Measurements from ENCODE around the gene ACSF3.

Gene ACSF3

DNA sequence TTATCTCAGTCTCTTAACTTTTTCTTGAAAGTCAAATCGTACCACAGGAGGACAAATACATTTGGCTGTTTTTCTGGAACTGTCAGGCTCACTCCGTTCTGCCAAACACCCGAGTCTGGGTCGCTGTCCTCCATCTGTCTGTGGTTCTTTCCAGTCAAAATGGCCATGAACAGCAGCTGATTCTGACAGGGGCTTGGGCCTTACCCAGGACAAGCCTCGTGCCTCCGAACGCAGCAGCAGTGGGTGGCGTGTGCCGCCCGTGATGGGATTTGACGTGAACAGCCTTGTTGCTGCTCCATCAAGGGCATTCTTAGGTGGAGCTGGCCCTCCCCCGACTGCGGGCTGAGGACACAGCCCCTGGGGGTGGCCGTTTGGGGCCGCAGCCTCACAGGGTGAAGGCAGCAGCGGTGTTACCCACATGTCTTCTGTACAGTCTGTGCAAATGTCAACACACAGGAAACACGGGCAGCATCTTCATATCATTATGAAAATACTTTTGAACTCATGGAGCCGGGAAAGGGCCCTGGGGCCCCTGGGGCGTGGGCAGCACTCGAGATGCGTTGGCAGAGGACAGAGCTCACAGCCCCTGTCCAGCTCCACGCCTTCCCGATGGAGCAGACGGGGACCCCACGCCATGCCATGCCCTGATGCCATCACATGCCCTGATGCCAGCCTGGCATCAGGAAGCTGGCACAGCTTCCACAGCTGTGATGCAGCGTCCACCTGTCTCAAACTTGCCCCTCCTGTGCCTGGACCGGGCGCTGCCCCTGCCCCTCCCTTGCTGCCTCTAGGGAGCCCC lies 8.6 kb upstream of the ACSF3 start:
- no peak for TF ChIP-seq CTCF (IDR thresholded peaks at IDR 0.05; ENCODE audit: insufficient read depth, low read length, poor library complexity, severe bottlenecking)
- DNase-seq (ENCODE audit: extremely low read depth, insufficient read length), result no peak
- H3K36me3 ChIP-seq (ENCODE audit: control insufficient read depth, insufficient read depth, low read length), result no peaks in the 10 kb centered on the region
- no peak overlapping the region for H3K4me3 ChIP-seq (replicated peaks; ENCODE audit: low read depth, low read length)
- H3K27me3 ChIP-seq (replicated peaks; ENCODE audit: control insufficient read depth, insufficient read depth, low read length), result peaks cover 1% of the 10 kb centered on the region; the same call in 1 of the 2 replicates

DNA sequence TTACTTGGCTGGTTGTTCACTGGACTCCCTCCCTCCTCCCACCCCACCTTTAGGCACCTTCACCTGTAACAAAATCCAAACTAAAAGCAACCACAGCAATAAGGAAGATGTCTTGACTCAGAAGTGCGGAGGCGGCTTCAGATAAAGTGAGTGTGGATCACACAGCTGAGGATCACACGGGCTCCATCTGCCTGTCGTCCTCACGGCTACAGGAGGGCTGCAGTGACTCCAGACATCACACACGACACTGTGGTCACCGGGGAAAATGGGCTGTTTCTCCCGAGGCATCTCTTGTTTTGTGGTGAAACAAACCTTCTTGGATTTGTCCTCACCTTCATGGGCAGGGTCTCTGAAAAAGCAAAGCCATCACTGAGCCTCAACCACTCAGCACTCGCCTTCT lies 7.9 kb upstream of the ACSF3 start:
- Histone ChIP-seq H3K27me3 (replicated peaks; ENCODE audit: control insufficient read depth, insufficient read depth, low read length) (peaks cover 2% of the 10 kb centered on the region; the same call in 1 of the 2 replicates), H3K36me3 (ENCODE audit: control insufficient read depth, insufficient read depth, low read length) (no peaks in the 10 kb centered on the region), H3K4me3 (replicated peaks; ENCODE audit: low read depth, low read length) (no peak overlapping the region)
- no peak for DNase-seq (ENCODE audit: extremely low read depth, insufficient read length)
- TF ChIP-seq CTCF (IDR thresholded peaks at IDR 0.05; ENCODE audit: insufficient read depth, low read length, poor library complexity, severe bottlenecking), result no peak

- Histone ChIP-seq H3K4me3 (replicated peaks; ENCODE audit: low read depth, low read length) (no peak overlapping the region), H3K27me3 (replicated peaks; ENCODE audit: control insufficient read depth, insufficient read depth, low read length) (peaks cover 2% of the 10 kb centered on the region; the same call in 1 of the 2 replicates), H3K36me3 (ENCODE audit: control insufficient read depth, insufficient read depth, low read length) (no peaks in the 10 kb centered on the region)
- no peak for DNase-seq (ENCODE audit: extremely low read depth, insufficient read length)
- no peak for TF ChIP-seq CTCF (IDR thresholded peaks at IDR 0.05; ENCODE audit: insufficient read depth, low read length, poor library complexity, severe bottlenecking)
Measured at GRCh38 chr16:89087922-89088497, 5.6 kb upstream of the ACSF3 start.

DNA sequence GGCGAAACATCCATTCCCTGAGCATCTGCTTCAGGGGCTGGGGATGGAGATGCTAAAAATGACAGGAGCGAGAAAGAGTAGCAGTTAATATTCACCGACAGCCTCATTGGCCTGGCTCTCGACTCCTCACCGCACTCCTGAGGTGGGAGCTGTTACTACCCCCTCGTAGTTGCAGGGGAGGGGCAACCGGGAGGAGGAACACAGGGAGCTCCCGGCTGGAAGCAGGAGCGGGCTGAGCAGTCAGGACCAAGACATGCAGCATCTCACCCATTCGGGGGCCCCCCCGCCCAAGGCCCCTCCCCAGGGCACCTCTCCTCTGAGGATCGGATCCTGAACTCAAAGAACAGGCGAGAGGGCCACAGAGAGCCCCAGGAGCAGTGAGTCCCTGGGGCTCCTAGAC lies 4.5 kb upstream of the ACSF3 start:
- Histone ChIP-seq H3K36me3 (ENCODE audit: control insufficient read depth, insufficient read depth, low read length) (no peaks in the 10 kb centered on the region), H3K27me3 (replicated peaks; ENCODE audit: control insufficient read depth, insufficient read depth, low read length) (peaks cover 2% of the 10 kb centered on the region; the same call in 1 of the 2 replicates), H3K4me3 (replicated peaks; ENCODE audit: low read depth, low read length) (no peak overlapping the region)
- DNase-seq (ENCODE audit: extremely low read depth, insufficient read length), result no peak
- TF ChIP-seq CTCF (IDR thresholded peaks at IDR 0.05; ENCODE audit: insufficient read depth, low read length, poor library complexity, severe bottlenecking), result no peak

DNA sequence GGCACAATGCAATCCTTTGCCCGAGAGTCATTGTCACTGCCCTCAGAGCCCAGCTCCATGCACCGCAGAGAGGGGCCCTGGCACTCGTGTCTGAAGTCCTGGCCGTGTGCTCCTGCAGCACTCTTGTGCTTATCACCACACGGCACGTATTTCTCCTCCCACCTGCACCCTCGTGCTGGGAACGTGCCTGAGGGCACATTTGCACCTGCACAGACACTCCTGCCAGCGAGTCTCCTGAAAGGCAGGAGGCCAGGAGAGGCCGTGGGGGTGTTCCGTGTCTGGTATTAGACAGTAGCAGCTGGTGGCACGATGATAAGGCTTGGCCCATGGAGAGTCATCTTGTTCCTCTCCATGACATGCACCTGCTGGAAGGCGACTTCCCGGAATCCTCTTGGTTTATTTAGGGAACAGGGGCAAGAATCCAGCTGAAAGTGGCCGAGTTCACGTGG lies 3.4 kb upstream of the ACSF3 start:
- H3K36me3 ChIP-seq (ENCODE audit: control insufficient read depth, insufficient read depth, low read length), result no peaks in the 10 kb centered on the region
- H3K4me3 ChIP-seq (replicated peaks; ENCODE audit: low read depth, low read length), result no peak overlapping the region
- TF ChIP-seq CTCF (IDR thresholded peaks at IDR 0.05; ENCODE audit: insufficient read depth, low read length, poor library complexity, severe bottlenecking), result no peak
- H3K27me3 ChIP-seq (replicated peaks; ENCODE audit: control insufficient read depth, insufficient read depth, low read length), result peaks cover 2% of the 10 kb centered on the region; the same call in 1 of the 2 replicates
- no peak for DNase-seq (ENCODE audit: extremely low read depth, insufficient read length)
